B cell (primary cell): Measurements from ENCODE around the gene HK2. TPM values are rescaled to one million over a fixed set of nuclear protein-coding genes. Genes with fewer than 3 reads are reported as not detected.

Experiments used
- ATAC-seq: fragments of 200-7000 bp; cut with Tn5 transposase; one replicate; pipeline ENCODE4 v1.10.0; 2021; ENCODE audit warnings: low read depth, mild to moderate bottlenecking, moderate number of reproducible peaks, moderate library complexity
- CTCF ChIA-PET: fragments of 350-600 bp; sonication (Branson Sonifier 250); formaldehyde crosslinking; loops from one replicate; lab custom pipeline; 2021; ENCODE audit warnings: antibody characterized with exemption, inconsistent platforms; lab: Charles Lee
- POLR2A ChIA-PET: fragments of 350-600 bp; sonication (Branson Sonifier 250); formaldehyde crosslinking; loops from one replicate; lab custom pipeline; 2021; ENCODE audit warnings: antibody characterized with exemption; lab: Charles Lee
- DNase-seq: peaks from one replicate; pipeline ENCODE4 v3.0.0; 2013
- H2AFZ ChIP-seq: 2 replicates; pipeline ENCODE4 v1.6.1; 2012; ENCODE audit warnings: mild to moderate bottlenecking, low read depth, low read length; ENCODE audit not compliant: insufficient read depth, poor library complexity, severe bottlenecking
- H3K27ac ChIP-seq, 2 donors: 1 replicate in 1 of 2; 2 replicates in 1 of 2; pipeline ENCODE4 v1.5.1; 2012 to 2013; ENCODE audit warnings: low read length in 2 of 2, mild to moderate bottlenecking in 2 of 2, moderate library complexity in 1 of 2
- H3K27me3 ChIP-seq, 4 experiments: fragments of 200-600 bp in 1 of 4; sonication (generic) in 1 of 4; replicated peaks in 1 of 4; 1 replicate in 2 of 4; 2 replicates in 2 of 4; pipeline versions ENCODE4 v1.6.1 to v1.7.0; 2013 to 2016; ENCODE audit warnings: low read length in 3 of 4, mild to moderate bottlenecking in 2 of 4, mixed read lengths in 1 of 4, moderate library complexity in 1 of 4; ENCODE audit not compliant: insufficient read depth in 4 of 4, control insufficient read depth in 3 of 4; ENCODE audit errors: control extremely low read depth in 1 of 4
- H3K36me3 ChIP-seq, 2 experiments: replicated peaks in 1 of 2; 1 replicate in 1 of 2; 2 replicates in 1 of 2; pipeline versions ENCODE4 v1.6.1 to v1.7.1; 2013; ENCODE audit warnings: low read length in 1 of 2; ENCODE audit not compliant: insufficient read depth in 2 of 2, control insufficient read depth in 1 of 2; ENCODE audit errors: control extremely low read depth in 1 of 2, extremely low read depth in 1 of 2
- H3K4me1 ChIP-seq, 2 donors: fragments of 200-600 bp in 1 of 2; sonication (generic) in 1 of 2; 1 replicate in 1 of 2; 2 replicates in 1 of 2; pipeline versions ENCODE4 v1.5.1 to v1.6.1; 2013 to 2017; ENCODE audit warnings: low read length in 2 of 2; ENCODE audit not compliant: control insufficient read depth in 2 of 2, insufficient read depth in 2 of 2
- H3K4me2 ChIP-seq: replicated peaks from 2 replicates; pipeline ENCODE3; 2012; ENCODE audit warnings: mild to moderate bottlenecking, low read depth, low read length; ENCODE audit not compliant: poor library complexity, severe bottlenecking
- H3K4me3 ChIP-seq, 5 experiments: fragments of 200-600 bp in 1 of 5; sonication (generic) in 1 of 5; 1 replicate in 3 of 5; 2 replicates in 2 of 5; pipeline versions ENCODE4 v1.5.1 to v1.7.0; 2011 to 2016; ENCODE audit warnings: low read length in 4 of 5, mild to moderate bottlenecking in 4 of 5, low read depth in 2 of 5, control low read depth in 1 of 5, moderate library complexity in 1 of 5; ENCODE audit not compliant: insufficient read depth in 1 of 5; ENCODE audit errors: control extremely low read depth in 1 of 5, extremely low read depth in 1 of 5
- H3K79me2 ChIP-seq: fragments of 200-600 bp; sonication (generic); one replicate; pipeline ENCODE4 v1.6.0; 2016; ENCODE audit warnings: low read length; ENCODE audit not compliant: control insufficient read depth, insufficient read depth
- H3K9ac ChIP-seq: fragments of 200-600 bp; sonication (generic); 2 replicates; pipeline ENCODE4 v1.6.1; 2017; ENCODE audit warnings: mild to moderate bottlenecking, low read length, moderate library complexity
- H3K9me3 ChIP-seq, 3 donors: one replicate each; pipeline versions ENCODE4 v1.6.1 to v1.7.1; 2013; ENCODE audit warnings: low read length in 2 of 3; ENCODE audit not compliant: control insufficient read depth in 2 of 3, insufficient read depth in 1 of 3; ENCODE audit errors: control extremely low read depth in 1 of 3
- H4K20me1 ChIP-seq: 2 replicates; pipeline ENCODE4 v1.6.0; 2012; ENCODE audit warnings: mild to moderate bottlenecking, low read length; ENCODE audit not compliant: insufficient read depth, control insufficient read depth, poor library complexity, severe bottlenecking
- H3K27ac Mint-ChIP-seq: one replicate; pipeline ENCODE4 v1.8.0; 2021; ENCODE audit warnings: mixed read lengths
- H3K27me3 Mint-ChIP-seq: one replicate; pipeline ENCODE4 v1.8.0; 2021; ENCODE audit warnings: mixed read lengths
- H3K4me1 Mint-ChIP-seq: one replicate; pipeline ENCODE4 v1.8.0; 2021; ENCODE audit warnings: mixed read lengths
- H3K4me3 Mint-ChIP-seq: one replicate; pipeline ENCODE4 v1.8.0; 2021; ENCODE audit warnings: mixed read lengths
- H3K9me3 Mint-ChIP-seq: one replicate; pipeline ENCODE4 v1.8.0; 2022; ENCODE audit warnings: mixed read lengths; ENCODE audit not compliant: insufficient read depth
- CTCF ChIP-seq: fragments of 200-600 bp; IDR thresholded peaks from one replicate; pipeline ENCODE4 v1.8.0; 2022; ENCODE audit warnings: antibody characterized with exemption, mild to moderate bottlenecking
- EZH2 ChIP-seq: IDR thresholded peaks from 2 replicates; pipeline ENCODE4 v1.6.1; 2012; ENCODE audit warnings: borderline replicate concordance, low read depth, mild to moderate bottlenecking, moderate library complexity, low read length; ENCODE audit not compliant: insufficient read depth, poor library complexity, severe bottlenecking
- WGBS: methylation state at CpG from one replicate; pipeline ENCODE4 v1.1.5; 2013; ENCODE audit warnings: missing lambda C conversion rate; ENCODE audit not compliant: insufficient coverage; 5-methylcytosine and 5-hydroxymethylcytosine counted together
- intact Hi-C: fragments of 100-400 bp; cut with micrococcal nuclease; formaldehyde crosslinking; loops from one replicate; pipeline ENCODE4 v1.10.0; 2022
- polyA plus RNA-seq: library from polyadenylated mRNA; depleted of rRNA; stranded (reverse); fragments of >200 nt; gene quantifications from 2 replicates; pipeline ENCODE4 v1.2.3, GENCODE V29; 2012
- total RNA-seq, 2 donors: library from RNA; stranded (reverse); fragments of 120-200 nt in 1 of 2; gene quantifications; 1 replicate in 1 of 2; 2 replicates in 1 of 2; pipeline versions ENCODE4 v1.2.3 to v1.2.4, GENCODE V29; 2013 to 2022

The HK2 gene
- total and polyA plus RNA-seq, 2 donors (not counting 1 experiment from before 2014, with no cell fraction given), result 5.0 to 5.7 TPM

- Mint-ChIP-seq H3K27ac (peak overlapping the region; percentile 41), H3K9me3 (no peaks in the 10 kb centered on the region), H3K27me3 (no peaks in the 10 kb centered on the region), H3K4me1 (peaks cover 45% of the 10 kb centered on the region), H3K4me3 (no peak overlapping the region)
- Histone ChIP-seq H3K79me2 (peaks cover 22% of the 10 kb centered on the region), H3K9ac (no peak overlapping the region), H3K27ac (no peak overlapping the region), H3K27me3 (no peaks in the 10 kb centered on the region), H3K4me1 (peaks cover 22 to 38% of the 10 kb centered on the region in 2 donors), H3K4me3 (no peak overlapping the region), H3K4me2 (no peak overlapping the region), H3K36me3 (peaks cover 0 to 9% of the 10 kb centered on the region in 2 experiments), H4K20me1 (no peaks in the 10 kb centered on the region), H3K9me3 (peaks cover 0 to 3% (median 0%) of the 10 kb centered on the region in 3 donors), H2AFZ (no peak overlapping the region)
- ATAC-seq (no peak), DNase-seq (no peak)
- no peak for TF ChIP-seq CTCF
- no peak for TF ChIP-seq EZH2
- intact Hi-C loops, result no loop called here
- ChIA-PET CTCF (interaction anchor here (1.2 kb wide), 1 partner anchor 152 kb away, joined by 5 read pairs; no protein-coding TSS in a partner anchor), POLR2A (no interaction called here)
- WGBS, result 73% methylated on average over 13 of the region's 15 CpGs
Observed at GRCh38 chr2:74865770-74866674, 32.1 kb downstream of the HK2 start.
